Upper lobe of left lung (tissue), 6 donors: ENCODE data around the gene SLC17A8. TPM values are rescaled to one million over a fixed set of nuclear protein-coding genes. Genes with fewer than 3 reads are reported as not detected.

Experiments
- ATAC-seq, 2 donors: fragments of 200-7000 bp; cut with Tn5 transposase; one replicate each; pipeline ENCODE4 v1.9.1; 2022; ENCODE audit warnings: mild to moderate bottlenecking in 2 of 2, moderate library complexity in 2 of 2; ENCODE audit not compliant: low FRiP score in 2 of 2
- DNase-seq, 2 donors: peaks; one replicate each; pipeline ENCODE4 v3.0.0-alpha.2; 2019 to 2020
- H3K27ac ChIP-seq, 4 donors: fragments of 200-600 bp; sonication (generic); one replicate each; pipeline ENCODE4 v1.5.1; 2016 to 2019
- H3K27me3 ChIP-seq, 4 donors: fragments of 200-600 bp; sonication (generic); one replicate each; pipeline ENCODE4 v1.5.1; 2017 to 2019
- H3K36me3 ChIP-seq, 4 donors: fragments of 200-600 bp; sonication (generic); one replicate each; pipeline ENCODE4 v1.5.1; 2016 to 2019
- H3K4me1 ChIP-seq, 4 donors: fragments of 200-600 bp; sonication (generic); one replicate each; pipeline ENCODE4 v1.5.1; 2018 to 2019
- H3K4me3 ChIP-seq, 4 donors: fragments of 200-600 bp; sonication (generic); one replicate each; pipeline ENCODE4 v1.5.1; 2017 to 2019; ENCODE audit warnings: mild to moderate bottlenecking in 2 of 4, moderate library complexity in 1 of 4
- H3K9me3 ChIP-seq, 4 donors: fragments of 200-600 bp; sonication (generic); one replicate each; pipeline ENCODE4 v1.5.1; 2018 to 2019
- CTCF ChIP-seq, 6 experiments: fragments of 450-650 bp in 4 of 6; fragments of 200-600 bp in 2 of 6; sonication (generic) in 2 of 6; IDR thresholded peaks; one replicate each; pipeline ENCODE4 v1.5.1; 2016 to 2019; ENCODE audit warnings: antibody characterized with exemption in 6 of 6
- EP300 ChIP-seq, 4 donors: sonication (generic); formaldehyde crosslinking; IDR thresholded peaks; one replicate each; pipeline ENCODE4 v1.5.1; 2017; ENCODE audit warnings: antibody characterized with exemption in 4 of 4, control low read depth in 2 of 4
- POLR2A ChIP-seq, 4 donors: fragments of 450-650 bp; IDR thresholded peaks; one replicate each; pipeline ENCODE4 v1.5.1; 2016 to 2017; ENCODE audit warnings: antibody characterized with exemption in 4 of 4, mild to moderate bottlenecking in 2 of 4
- POLR2AphosphoS5 ChIP-seq, 2 donors: sonication (generic); formaldehyde crosslinking; IDR thresholded peaks; one replicate each; pipeline ENCODE4 v1.5.1; 2017; ENCODE audit warnings: antibody characterized with exemption in 2 of 2
- WGBS, 2 donors: methylation state at CpG; one replicate each; pipeline ENCODE4 v1.1.5; 2017 to 2018; 5-methylcytosine and 5-hydroxymethylcytosine counted together
- total RNA-seq, 6 donors: library from RNA; depleted of rRNA in 4 of 6; stranded (reverse); fragments of >200 nt in 4 of 6; gene quantifications; one replicate each; pipeline versions ENCODE4 v1.1.0 to v1.2.1, GENCODE V29; 2016 to 2021
- donor health status: DM: no; HTN: no; CAD: no; lungs with moderate emphysema.
- donor health status: DM: no; HTN: yes; CAD: no; lungs with severe emphysema.

The SLC17A8 gene
- total RNA-seq, 6 donors from 2014 or later: 0.11 to 0.55 (median 0.36) TPM; not detected in 2

DNA sequence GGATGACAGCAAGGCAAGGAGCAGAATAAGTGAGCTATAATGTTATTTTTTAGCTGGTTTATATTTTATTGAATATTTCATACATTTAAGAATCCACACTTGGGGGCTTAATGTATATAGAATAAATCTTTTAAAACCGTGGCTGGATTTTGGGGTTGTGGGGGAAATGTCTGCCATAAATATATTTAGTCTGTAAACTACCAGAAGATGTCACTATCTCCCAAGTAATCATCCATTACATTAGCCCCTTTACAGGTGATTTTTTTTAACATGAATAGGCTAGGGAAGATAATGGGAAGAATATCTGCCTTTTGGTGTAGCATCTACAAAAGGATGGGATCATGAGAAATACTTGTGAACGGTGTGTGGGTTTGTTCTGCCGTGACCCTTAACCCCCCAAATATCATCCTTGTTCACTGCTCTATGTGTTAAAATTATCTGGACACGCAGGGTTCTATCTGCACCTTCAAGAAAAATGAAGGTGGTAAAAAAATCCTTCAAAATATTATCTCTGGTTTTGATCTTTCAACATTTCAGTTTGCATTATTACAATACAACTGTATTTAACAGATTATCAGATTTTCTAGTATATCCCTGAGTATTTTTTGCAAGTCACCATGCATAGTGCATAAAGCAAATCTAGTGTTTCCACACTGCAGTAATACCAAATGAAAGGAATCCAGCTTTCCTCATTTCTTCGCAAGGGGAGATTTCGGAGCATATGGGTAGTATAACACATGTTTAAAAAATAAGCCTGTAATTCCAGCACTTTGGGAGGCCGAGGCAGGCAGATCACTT, 8.0 kb upstream of the SLC17A8 start:
- no peaks in the 10 kb centered on the region for H3K9me3 ChIP-seq
- ATAC-seq (no peak), DNase-seq (no peak)
- no peaks in the 10 kb centered on the region for H3K36me3 ChIP-seq
- H3K27ac ChIP-seq: no peak overlapping the region
- no peak overlapping the region for H3K4me3 ChIP-seq
- peaks cover 0 to 4% (median 0%) of the 10 kb centered on the region in 4 donors for H3K4me1 ChIP-seq
- 75 to 81% methylated on average over 7 of the region's 7 CpGs for WGBS, 2 donors
- TF ChIP-seq POLR2AphosphoS5 (IDR thresholded peaks at IDR 0.05) (no peak), POLR2A (IDR thresholded peaks at IDR 0.05) (no peak), EP300 (IDR thresholded peaks at IDR 0.05) (no peak), CTCF (IDR thresholded peaks at IDR 0.05) (no peak)
- no peaks in the 10 kb centered on the region for H3K27me3 ChIP-seq

DNA sequence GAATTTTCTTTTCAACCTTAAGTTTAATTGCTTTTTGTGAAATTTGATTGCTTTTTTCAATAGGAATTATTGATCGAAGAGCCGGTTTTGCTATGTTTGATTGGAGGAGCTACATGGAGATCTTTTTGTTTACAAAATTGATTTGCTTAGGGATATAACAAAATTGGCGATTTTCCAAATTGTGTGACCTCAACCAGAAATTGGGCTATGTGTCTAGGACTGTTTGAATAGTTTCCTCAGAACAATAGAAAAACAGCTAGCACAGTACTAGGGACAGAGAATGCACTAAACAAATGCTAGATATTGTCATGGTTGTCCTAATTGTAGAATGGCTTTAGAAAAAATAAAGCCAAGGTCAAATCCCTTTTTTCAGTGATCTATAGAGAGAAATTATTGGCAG, 2.4 kb downstream of the SLC17A8 start:
- no peak for TF ChIP-seq POLR2AphosphoS5 (IDR thresholded peaks at IDR 0.05)
- no peak overlapping the region for H3K27ac ChIP-seq
- DNase-seq (no peak), ATAC-seq (no peak)
- H3K27me3 ChIP-seq: peaks cover 0 to 4% (median 0%) of the 10 kb centered on the region in 4 donors
- H3K4me3 ChIP-seq: no peak overlapping the region
- H3K4me1 ChIP-seq: peaks cover 0 to 5% (median 2%) of the 10 kb centered on the region in 4 donors
- no peaks in the 10 kb centered on the region for H3K36me3 ChIP-seq
- H3K9me3 ChIP-seq: no peaks in the 10 kb centered on the region
- 74 to 76% methylated on average over 3 of the region's 3 CpGs for WGBS, 2 donors

GRCh38 chr12:100359822-100360221, 2.9 kb downstream of the SLC17A8 start:
- DNase-seq (no peak), ATAC-seq (no peak)
- Histone ChIP-seq H3K4me3 (no peak overlapping the region), H3K36me3 (no peaks in the 10 kb centered on the region), H3K4me1 (peaks cover 0 to 5% (median 2%) of the 10 kb centered on the region in 4 donors), H3K27me3 (peaks cover 0 to 4% (median 0%) of the 10 kb centered on the region in 4 donors), H3K9me3 (no peaks in the 10 kb centered on the region), H3K27ac (no peak overlapping the region)
- WGBS, 2 donors: 71 to 72% methylated on average over 2 of the region's 2 CpGs
- TF ChIP-seq POLR2A (IDR thresholded peaks at IDR 0.05): no peak
- TF ChIP-seq POLR2AphosphoS5 (IDR thresholded peaks at IDR 0.05): no peak

- DNase-seq (no peak), ATAC-seq (no peak)
- no peak for TF ChIP-seq CTCF (IDR thresholded peaks at IDR 0.05)
- TF ChIP-seq POLR2A (IDR thresholded peaks at IDR 0.05): no peak
- no peak for TF ChIP-seq POLR2AphosphoS5 (IDR thresholded peaks at IDR 0.05)
- TF ChIP-seq EP300 (IDR thresholded peaks at IDR 0.05): no peak
- peaks cover 0 to 5% (median 2%) of the 10 kb centered on the region in 4 donors for H3K4me1 ChIP-seq
- no peak overlapping the region for H3K27ac ChIP-seq
- no peak overlapping the region for H3K4me3 ChIP-seq
- H3K27me3 ChIP-seq: peaks cover 0 to 4% (median 0%) of the 10 kb centered on the region in 4 donors
- no peaks in the 10 kb centered on the region for H3K9me3 ChIP-seq
- H3K36me3 ChIP-seq: no peaks in the 10 kb centered on the region
These were observed 3.6 kb downstream of the SLC17A8 start for GRCh38 chr12:100360450-100360849.

DNA sequence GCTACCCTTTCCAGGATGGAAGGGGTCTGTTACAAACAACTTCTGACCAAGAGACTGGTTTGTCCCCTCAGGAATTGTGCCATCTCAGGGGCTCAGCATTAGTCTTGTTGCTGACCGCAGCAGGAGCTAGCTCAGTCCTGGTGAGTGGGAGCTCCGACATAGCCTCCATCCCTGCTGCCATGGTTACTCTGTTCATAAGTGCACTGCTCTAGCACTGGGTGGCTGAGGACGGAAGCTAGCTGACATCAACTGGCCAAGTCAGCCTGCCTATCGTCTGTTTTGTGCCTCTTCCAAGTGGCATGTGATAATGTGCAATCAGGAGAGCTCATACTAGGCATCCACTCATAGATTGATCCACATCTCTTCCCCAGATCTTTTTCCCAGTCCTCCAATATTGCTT, 7.5 kb downstream of the SLC17A8 start:
- TF ChIP-seq CTCF (IDR thresholded peaks at IDR 0.05): no peak
- no peak for TF ChIP-seq POLR2A (IDR thresholded peaks at IDR 0.05)
- no peak for TF ChIP-seq EP300 (IDR thresholded peaks at IDR 0.05)
- no peak for TF ChIP-seq POLR2AphosphoS5 (IDR thresholded peaks at IDR 0.05)
- no peaks in the 10 kb centered on the region for H3K4me1 ChIP-seq
- no peaks in the 10 kb centered on the region for H3K9me3 ChIP-seq
- WGBS, 2 donors: 92 to 95% methylated on average over 2 to 4 of the region's 4 CpGs
- no peak overlapping the region for H3K27ac ChIP-seq
- H3K4me3 ChIP-seq: no peak overlapping the region
- ATAC-seq (peak in 1 of 2 donors; percentile 20), DNase-seq (no peak)
- no peaks in the 10 kb centered on the region for H3K27me3 ChIP-seq
- no peaks in the 10 kb centered on the region for H3K36me3 ChIP-seq

DNA sequence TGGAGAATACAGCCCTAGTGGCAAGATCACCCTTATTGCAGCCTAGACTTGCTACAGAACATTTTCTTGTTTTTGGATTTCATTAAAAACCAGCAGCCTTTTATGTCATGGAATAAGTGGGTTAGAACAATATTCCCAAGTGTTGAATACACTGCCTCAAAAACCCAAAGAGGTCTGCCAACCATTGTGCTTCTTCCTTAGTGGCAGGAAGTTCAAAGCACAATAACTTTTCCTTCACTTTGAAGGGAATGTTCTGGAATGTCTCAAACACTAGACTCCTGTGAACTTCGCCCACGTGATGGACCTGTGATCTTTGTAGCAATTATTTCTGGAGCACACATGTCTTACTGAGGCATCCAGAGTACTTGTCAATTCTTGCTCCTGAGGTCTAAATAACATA, 8.5 kb downstream of the SLC17A8 start:
- Histone ChIP-seq H3K4me3 (no peak overlapping the region), H3K4me1 (no peaks in the 10 kb centered on the region), H3K27ac (no peak overlapping the region), H3K36me3 (no peaks in the 10 kb centered on the region), H3K27me3 (no peaks in the 10 kb centered on the region), H3K9me3 (no peaks in the 10 kb centered on the region)
- no peak for TF ChIP-seq EP300 (IDR thresholded peaks at IDR 0.05)
- TF ChIP-seq POLR2A (IDR thresholded peaks at IDR 0.05): no peak
- TF ChIP-seq CTCF (IDR thresholded peaks at IDR 0.05): no peak
- no peak for TF ChIP-seq POLR2AphosphoS5 (IDR thresholded peaks at IDR 0.05)
- 71 to 72% methylated on average over 2 of the region's 2 CpGs for WGBS, 2 donors
- ATAC-seq (no peak), DNase-seq (no peak)
